CD4-positive, alpha-beta T cell treated with Interleukin-21 for 1 hour (primary cell): ENCODE measurements around the gene LRBA.

Source experiments
- DNase-seq: peaks from one replicate; pipeline ENCODE4 v3.0.0-alpha.2; 2020

The LRBA gene

DNA sequence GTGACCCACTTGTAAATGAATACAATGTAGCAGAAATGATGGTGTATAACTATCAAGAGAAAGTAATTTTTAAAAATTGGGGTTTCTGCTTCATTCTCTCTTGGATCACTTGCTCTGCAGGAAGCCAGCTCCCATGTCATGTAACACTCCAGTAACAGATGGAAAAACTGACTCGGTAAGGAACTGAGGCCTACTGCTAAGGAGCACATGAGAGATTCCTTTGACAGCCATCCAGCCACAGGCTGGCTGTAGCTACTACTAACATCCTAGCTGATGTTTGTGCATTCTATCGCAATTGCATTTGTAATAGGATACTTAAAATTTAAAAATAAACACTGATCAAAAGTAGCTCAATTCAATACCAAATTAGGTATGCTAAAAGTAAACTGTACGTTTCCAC lies 535.4 kb downstream of the LRBA start:
- DNase-seq: no peak

DNA sequence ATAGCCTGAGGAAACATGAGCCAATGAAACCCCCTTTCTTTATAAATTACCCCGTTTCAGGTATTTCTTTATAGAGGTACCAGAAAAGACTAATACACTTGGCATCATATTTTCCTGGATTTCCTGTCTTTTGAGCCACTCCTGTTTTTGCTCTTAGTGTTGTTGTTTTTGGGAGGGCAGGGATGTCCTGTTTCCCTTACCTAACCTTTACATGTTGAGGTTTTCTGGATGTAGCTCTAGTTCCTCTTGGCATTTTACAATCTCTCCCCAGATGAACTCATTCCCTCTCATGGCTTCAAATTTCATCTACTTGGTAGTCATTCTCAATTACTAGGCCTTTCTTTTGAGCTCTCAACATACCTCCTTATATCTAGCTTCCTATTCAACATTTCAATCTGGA lies 537.2 kb downstream of the LRBA start:
- no peak for DNase-seq

DNA sequence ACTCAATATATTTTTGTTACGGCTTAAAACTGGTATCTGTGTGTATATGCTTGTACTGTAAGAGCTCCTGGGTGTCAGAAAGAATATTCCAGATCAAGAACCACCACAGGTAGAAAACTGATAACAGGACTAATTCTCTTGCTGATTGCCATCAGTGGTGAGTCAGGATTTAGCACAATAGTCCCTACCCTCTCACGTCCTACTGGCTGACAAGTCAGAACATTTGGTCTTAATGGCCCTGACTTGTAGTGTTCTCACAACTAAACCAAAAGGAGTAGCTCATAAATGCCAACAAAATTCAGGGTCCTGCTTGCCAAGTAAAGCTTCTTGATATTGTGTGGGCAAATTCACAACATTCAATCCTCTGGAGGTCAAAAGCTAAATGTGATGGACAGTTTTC lies 538.3 kb downstream of the LRBA start:
- DNase-seq: no peak

DNA sequence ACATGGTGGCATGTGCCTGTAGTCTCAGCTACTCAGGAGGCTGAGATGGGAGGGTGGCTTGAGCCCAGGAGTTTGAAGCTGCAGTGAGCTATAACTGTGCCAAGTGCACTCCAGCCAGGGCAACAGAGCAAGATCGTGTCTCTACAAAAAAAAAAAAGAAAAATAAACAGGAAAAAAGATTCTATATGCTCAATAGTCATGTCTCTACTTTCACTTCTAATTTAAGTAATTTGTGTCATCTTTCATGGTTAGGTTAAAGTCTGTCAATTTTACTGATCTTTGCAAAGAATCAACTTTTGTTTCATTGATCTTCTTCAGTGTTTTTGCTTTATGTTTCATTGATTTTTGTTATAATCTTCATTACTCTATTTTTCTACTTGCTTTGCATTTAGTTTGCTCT lies 539.3 kb downstream of the LRBA start:
- no peak for DNase-seq

DNA sequence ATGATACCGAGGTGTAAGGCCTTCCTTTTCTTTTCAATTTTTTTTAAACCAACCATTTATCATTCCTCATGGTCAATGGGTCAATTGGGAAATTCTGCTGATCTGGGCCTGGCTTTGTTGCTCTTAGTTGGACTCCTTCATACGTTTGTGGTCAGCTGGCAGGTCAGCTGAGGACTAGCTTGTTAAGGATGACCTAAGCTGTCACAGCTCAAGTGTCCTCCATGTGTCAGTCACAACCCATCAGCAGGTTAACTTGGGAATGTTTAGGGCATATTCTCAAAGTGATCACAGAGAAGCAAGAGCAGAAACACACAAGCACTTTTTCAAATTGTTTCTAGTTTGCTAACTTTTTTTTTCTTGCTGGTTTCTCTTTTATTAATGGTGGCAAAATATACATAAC lies 550.6 kb downstream of the LRBA start:
- DNase-seq: no peak

DNA sequence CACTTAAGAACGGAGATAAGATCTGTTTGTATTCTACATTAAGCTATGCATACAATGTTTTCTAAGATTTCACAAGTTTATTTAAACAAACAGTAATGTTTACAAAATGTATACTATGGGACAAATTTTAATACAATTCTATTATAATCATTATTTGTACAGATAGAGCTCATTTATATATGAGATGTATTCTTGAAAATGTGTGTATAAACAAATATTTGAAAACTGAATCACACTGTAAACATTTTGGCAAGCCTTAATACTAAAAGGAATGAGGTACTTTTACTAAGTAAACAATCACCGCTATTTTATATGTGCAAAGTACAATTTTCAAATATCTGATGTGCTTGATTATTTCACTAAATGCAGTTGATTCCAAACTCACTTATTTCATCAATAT lies 552.3 kb downstream of the LRBA start:
- no peak for DNase-seq

DNA sequence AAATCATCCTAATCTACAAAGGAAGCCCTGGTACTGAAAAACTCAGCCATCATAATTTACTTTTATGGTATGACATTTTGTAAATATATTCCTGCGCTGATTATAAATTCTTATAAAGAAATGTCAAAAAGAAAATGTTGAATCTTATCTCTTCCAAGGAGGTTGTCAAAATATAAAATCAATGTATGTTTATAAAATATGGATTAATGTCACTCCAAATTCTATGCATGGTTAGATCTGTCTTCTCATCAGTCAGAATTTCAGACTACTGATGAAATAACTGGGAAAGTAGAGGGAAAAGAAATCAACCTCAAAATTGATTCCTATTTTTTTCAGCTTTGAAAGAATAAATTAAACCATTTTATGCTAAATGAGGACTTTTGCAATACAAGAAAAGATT lies 553.1 kb downstream of the LRBA start:
- DNase-seq: no peak

DNA sequence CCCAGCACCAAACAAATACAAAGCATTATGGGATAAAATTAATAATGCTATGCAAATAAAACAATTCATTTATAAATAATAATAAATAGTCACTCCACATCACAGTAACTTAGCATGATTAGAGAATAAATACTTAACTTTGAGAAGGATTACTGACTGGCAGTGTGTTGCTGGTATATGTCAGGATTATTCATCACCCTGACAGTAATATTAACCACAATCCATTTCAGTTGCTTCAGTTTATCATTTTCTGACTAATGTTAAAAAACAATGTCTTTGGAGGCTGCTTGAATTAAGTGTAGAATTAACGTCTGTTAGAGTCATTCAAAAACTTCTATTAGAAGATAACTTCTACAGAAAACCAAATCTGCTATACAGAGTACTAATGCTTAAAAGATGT lies 557.3 kb downstream of the LRBA start:
- DNase-seq: no peak

DNA sequence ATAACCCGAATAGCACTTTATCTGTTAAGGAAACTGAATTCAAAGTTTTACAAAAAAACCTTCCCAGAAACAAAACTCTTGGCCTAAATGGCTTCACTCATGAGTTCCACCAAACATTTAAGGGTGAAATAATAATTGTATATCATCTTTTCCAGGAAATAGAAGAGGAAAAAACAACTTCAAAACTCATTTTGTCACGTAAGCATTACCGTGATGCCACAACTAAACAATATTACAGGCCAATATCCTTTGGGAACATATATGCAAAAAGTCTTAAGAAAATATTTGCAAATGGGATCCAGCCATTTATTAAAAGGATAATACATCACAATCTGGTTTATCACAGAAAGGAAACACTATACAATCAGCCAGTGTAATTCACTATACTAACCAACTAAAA lies 563.2 kb downstream of the LRBA start:
- no peak for DNase-seq

DNA sequence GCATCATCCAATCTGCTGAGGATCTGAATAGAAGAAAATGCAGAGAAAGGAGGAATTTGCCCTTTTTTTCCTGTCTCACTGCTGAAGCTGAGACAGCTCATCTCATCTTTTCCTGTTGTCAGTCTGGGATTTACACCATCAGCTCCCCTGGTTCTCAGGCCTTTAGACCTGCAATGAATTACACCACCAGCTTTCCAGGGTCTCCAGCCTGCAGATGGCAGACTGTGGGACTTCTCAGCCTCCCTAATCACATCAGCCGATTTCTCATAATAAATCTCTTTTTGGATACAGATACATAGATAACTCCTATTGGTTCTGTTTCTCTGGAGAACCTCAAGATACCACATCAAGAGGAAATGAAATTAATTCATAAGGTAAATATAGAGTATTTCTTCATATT lies 567.7 kb downstream of the LRBA start:
- DNase-seq: no peak

DNA sequence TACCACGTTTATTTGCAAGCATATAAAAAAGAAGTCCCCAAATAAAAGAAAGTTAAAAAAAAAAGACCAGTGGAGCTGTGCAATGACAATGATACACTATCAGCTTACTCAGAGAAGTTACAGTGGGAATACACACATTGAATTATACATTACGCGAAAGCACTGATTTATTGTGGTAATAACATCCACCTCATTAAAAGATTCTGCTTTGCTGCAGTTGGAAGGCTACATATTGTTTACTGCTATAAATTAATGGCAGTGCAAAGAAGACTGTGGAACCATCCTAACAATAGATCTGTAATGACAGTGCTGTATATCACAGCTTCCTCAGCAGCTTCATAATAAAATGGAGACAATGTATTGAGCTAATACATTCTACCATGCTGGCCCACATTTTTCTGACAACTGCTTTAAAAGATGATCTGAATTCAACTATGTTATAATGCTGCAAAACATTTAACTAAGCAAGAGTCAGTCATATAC lies 575.6 kb downstream of the LRBA start:
- no peak for DNase-seq

DNA sequence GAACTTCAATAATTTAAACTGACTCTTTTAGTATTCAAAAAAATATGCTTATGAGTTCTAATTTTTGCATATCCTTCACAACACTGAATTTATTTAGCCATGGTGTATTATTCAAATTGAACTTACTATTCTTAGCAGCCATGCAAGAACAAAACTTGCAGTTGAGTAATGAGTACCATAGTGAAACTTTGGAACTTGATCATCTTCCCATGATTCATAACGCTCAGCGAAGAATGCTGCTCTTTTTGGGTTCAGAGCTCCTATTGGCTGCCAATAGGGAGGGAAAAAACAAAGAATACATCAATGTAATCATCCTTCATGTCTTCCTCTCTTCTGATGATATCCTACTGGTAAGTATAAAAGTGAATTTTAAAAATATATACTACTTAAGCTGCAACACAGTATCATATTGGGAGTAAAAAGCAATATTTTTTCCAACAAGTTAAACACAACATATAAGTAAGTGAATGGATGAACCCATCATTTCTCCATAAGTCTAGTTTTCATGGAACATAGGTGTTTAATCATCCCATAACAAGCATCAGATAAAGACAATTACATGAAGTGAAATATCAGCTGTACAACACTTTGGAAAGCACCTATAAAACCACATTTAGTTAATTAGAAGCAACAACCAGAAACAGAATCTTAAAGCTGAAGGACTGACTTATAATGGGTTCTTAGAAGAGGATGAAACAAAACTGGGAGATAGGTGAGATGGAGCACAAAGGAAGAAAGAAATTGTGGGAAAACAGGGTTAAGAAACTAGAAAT lies 578.3 kb downstream of the LRBA start:
- DNase-seq: no peak

DNA sequence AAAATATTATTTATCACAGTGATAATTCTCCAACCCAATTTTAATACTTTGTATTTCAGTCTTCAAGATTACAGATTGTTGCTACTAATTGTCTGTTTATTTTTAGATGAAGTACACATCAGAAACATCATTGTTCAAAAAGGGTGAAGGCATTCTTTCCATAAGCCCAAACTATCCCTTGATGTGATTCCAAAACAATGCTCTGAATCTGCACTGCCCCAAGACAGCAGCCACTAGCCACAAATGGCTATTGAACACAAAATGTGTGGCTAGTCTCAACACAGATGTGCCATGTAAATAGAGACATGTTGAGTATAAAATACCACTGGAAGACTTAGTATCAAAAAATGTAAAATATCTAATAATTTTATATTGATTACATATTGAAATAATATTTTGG lies 583.9 kb downstream of the LRBA start:
- no peak for DNase-seq

DNA sequence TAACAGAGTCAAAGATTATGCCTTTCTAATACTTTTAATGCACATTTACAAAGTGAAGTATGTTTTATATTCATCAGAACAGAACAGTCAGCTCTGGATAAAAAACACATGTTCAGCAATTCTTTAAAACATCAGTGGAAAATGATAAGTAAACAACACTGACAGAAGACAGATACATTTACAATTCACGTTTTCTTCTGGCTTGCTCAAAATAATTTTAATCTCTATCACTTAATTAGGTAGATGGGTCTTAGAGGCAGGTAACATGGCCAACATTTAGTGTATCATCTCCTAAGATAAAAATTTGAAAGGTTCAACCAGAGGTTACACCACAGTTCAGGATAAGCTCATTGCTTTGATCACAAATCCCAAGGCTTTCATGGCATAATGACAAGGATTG lies 589.9 kb downstream of the LRBA start:
- no peak for DNase-seq

DNA sequence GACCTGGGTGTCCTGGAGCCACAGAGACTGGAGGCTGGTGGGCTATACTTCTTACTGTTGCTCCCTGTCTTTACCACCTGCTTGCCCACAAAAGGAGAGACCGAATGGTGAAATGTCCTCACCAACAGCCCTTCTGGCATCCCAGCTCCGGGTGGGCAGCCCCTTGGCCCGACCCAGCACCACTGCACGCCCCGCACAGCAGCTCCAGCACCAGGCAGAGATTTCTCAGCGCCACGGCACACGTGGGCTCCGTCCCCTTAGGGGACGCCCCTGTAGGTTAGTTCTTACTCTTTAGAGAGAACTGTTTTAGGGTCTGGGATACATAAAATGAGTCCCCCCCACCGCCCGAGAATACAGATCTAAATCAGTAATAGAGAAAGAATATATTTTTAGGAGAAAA lies 591.6 kb downstream of the LRBA start:
- no peak for DNase-seq

DNA sequence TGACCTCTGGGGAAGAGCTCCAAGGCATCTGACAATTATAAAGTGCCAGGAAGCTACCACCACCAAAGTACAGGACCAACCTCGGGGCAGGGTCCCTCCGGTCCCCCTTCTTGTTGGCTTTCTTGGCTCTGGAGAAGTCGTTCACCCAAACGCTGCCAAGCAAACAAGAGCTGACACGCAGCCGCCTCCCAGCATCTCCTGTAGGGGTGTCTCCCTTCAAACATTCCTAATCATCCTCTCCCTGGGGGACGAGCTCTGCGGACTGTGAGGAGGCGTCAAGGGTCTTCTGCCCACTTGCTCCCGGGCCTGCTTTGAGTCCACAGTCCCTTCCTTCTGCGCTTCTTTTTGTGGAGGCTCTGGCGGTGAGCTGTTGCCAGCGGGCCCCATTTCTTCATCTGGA lies 592.0 kb downstream of the LRBA start:
- DNase-seq: no peak

DNA sequence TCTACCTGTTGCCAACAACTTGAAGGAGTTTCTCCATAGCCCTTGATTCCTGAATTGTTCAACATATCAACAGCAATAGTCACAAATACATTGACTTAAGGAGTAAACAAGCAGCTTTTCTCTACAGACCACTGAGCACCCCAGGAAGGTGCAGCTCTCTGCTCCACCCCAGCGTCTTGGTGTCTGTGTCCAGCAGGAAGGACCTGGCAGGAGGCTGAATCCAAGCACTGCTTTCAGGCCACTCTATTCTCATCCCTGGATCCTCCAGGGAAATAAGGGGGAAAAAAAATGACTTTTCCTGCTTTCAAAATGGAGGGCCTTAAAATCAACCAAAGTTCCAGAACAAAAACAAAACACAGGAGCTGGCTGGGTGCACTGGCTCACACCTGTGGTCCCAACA lies 593.5 kb downstream of the LRBA start:
- no peak for DNase-seq

DNA sequence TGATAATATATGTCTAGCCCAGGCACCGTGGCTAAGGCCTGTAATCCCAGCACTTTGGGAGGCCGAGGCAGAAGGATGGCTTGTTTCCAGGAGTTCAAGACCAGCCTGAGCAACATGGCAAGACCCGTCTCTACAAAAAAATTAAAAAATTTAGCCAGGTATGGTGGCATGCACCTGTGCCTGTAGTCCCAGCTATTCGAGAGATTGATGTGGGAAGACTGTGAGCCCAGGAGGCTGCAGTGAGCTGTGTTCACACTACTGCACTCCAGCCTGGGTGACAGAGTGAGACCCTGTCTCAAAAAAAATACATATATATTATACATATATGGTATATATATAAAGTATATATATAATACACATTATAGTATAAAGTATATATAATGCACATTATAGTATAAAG lies 595.1 kb downstream of the LRBA start:
- DNase-seq: no peak

DNA sequence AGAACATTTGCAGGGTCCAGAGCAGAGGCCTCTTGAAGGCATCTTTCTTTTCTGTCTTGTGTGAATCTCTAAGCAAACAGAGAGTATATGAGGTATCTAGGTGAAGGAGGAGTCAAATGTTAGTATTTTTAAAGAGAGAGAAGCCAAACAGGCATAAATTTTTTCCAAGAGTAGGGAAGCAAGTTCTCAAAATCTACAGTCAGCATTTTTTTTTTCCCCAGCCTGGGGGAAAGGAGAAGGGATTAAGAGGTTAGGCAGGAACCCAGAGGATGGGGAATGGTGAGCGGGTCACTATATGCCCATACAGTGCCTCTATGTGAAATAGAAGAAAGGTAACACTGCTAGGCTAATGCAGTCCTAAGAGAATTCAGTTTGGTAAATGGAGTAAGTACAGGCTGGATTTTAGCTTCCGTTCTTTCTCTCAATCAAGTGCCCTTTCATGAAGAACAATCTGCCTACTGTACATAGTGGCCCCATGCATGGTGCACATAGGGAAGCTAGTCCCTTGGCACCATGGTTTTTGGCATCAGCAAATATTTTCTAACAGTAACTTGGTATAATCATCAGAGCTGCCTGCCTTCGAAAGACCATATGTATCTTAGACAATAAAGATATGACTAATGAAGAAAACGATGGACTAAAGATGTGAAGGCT lies 596.2 kb downstream of the LRBA start:
- no peak for DNase-seq

DNA sequence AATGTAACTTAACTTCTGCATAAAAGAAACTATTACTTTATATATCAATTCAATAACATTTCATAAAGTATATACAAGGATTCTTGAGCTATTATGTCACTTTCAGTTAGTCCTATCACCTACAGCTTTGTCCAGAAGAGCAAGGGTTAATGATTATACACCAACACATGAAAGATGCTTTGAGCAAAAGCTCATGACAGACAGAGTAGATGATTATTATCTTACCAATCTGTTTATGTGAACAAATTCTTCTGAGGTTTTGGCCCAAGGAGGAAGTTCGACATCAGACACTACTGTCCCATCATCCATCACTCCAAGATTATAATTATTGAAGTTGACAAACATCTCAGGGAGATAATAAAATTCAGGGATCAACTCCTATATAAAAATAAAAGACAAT lies 599.9 kb downstream of the LRBA start:
- DNase-seq: no peak

DNA sequence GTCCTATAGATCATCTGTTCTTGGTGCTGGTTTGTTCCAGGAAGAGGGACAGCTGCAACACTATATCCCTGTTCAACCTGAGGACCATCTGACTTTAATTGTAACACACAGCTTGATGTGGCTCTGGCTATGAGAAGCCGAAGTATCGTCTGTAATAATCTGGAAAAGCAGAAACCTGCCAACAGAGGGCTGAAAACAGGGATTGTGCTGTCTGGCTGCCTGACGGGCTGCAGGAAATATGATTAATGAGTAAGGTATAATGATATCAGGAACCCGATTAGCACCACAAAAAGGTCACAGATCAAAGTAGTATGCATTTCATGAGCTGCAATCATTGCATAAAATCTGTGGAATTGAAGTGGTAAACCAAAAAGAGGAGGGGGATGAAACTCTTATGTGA lies 603.6 kb downstream of the LRBA start:
- DNase-seq: no peak

DNA sequence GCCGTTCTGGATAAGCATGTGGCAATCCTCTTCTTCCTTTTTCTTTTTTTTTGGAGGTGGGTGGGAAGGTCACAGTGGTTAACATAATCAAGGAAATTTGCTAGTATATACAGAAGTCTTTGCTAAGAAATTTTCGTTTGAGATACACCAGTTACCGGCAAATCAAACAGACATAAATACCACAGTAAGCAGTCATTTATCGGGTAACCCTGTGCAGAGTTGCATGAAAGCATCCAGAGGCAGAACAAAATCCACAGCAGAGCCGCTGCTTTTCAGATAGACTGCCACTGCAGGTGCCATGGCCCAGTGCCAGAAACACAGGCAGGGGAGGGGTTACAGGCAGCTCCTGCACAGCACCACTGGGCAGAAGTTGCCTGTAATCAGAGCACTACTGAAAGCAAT lies 612.2 kb downstream of the LRBA start:
- DNase-seq: no peak

DNA sequence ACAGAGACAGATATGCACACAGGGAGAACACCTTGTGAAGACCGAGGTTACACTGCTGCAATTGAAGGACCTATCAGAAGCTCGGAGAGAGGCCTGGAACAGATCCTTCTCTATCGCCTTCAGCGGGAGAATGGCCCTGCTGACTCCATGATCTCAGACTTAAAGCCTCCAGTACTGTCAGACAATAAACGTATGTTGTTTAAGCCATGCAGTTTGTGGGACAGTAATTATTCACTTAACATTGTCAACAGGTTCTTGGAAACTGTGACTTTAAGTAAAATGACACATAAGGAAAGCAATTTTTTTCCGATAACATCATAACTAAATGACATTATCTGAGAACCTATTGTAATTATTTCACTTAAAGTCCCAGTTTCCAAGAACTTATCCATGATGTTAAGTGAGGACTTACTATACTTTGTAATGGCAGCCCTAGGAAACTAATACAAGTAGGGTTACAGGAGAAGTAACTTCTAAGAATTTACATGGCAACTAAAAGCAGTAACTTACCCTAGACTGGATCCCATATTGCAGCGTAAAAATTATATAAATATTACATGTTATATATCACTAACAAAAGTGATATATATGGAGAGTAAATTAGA lies 613.9 kb downstream of the LRBA start:
- DNase-seq: no peak

DNA sequence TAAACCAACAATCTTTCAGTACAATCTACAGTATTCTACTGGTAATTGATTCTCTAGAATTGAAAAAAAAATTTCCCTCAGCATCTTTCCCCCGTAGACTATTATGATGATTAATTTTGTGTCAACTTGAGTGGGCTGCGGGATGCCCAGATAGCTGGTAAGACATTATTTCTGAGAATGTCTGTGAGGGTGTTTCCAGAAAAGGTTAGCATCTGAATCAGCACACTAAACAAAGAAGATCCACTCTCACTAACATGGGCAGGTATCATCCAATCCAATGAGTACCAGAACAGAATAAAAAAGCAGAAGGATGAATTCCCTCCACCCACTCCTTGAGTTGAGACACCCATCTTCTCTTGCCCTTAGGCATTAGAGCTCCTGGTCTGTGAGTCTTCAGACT lies 619.2 kb downstream of the LRBA start:
- DNase-seq: no peak

DNA sequence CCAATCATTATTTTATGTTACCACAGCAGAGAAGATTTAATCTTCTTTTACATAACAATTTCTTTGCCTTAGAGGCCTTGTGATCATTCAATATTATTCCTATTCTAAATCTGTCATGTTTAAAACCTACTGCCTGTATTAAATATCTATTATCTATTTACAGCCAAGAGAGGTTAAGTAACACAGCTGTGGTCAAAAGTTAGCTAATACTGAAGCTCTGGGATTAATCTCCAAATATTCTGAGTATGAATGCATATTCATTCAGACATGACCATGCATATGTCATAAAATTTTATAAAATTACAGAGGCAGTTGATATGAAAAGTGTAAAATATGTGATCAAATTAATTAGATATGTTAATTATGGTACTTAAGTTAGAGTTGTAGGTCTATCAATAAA lies 621.0 kb downstream of the LRBA start:
- DNase-seq: no peak
